ENCODE measurements around the gene CCDC12. TPM values are rescaled to one million over a fixed set of nuclear protein-coding genes. Genes with fewer than 3 reads are reported as not detected.
A peak's percentile ranks its signal among the peaks of the same experiment; 100 is the strongest.

CCDC12 gene
- total RNA-seq, 1 experiment from 2014 or later: 52.7 TPM

DNA sequence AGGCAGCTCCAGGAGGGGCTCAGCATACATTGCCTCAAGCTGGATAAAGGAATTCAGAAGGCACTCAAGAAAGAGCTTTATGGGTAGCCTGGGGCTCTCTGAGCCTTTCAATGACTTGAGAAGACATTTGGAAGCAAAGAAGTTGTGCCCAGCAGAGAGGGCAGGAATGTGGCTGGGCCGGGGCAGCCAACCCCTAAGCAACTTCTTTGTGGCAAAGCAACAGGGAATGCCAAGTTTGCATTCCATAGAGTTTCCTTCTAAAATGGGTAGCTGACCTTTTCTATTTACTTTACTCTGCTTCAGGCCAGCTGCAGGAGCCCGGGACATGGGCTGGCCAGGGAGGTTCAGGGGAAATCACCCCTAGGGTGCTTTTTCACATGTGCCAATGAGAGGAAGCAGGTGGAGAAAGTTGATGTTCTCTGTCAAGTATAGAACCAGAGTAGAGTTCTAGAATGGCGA is 45.6 kb downstream of the CCDC12 start:
- CTCF ChIA-PET: interaction anchor here (0.5 kb wide), 1 partner anchor 202 kb away, joined by 5 read pairs; no protein-coding TSS in a partner anchor
- Mint-ChIP-seq H3K27me3 (ENCODE audit: insufficient read depth, unreplicated experiment) (no peaks in the 10 kb centered on the region), H3K4me3 (ENCODE audit: unreplicated experiment) (no peak overlapping the region), H3K27ac (ENCODE audit: unreplicated experiment) (peak overlapping the region; percentile 81), H3K9me3 (ENCODE audit: unreplicated experiment) (no peaks in the 10 kb centered on the region), H3K4me1 (ENCODE audit: low read depth, unreplicated experiment) (peaks cover 39% of the 10 kb centered on the region), H3K36me3 (ENCODE audit: insufficient read depth, unreplicated experiment) (peaks cover 75% of the 10 kb centered on the region)
- Histone ChIP-seq H3K4me1 (peaks cover 60% of the 10 kb centered on the region), H3K27me3 (replicated peaks; ENCODE audit: control insufficient read depth, insufficient read depth, low read length) (no peaks in the 10 kb centered on the region), H3K9me3 (no peaks in the 10 kb centered on the region), H3K4me3 (ENCODE audit: low read depth, low read length) (no peak overlapping the region), H3K36me3 (ENCODE audit: control insufficient read depth, insufficient read depth, low read length) (peaks cover 10% of the 10 kb centered on the region)
- POLR2A ChIA-PET: interaction anchor here (0.7 kb wide), 1 partner anchor 46 kb away, joined by 5 read pairs; no protein-coding TSS in a partner anchor
- no TSS peak for BruUV-seq (replicated peaks)
- no peak for DNase-seq
- TF ChIP-seq, protein P1, sequence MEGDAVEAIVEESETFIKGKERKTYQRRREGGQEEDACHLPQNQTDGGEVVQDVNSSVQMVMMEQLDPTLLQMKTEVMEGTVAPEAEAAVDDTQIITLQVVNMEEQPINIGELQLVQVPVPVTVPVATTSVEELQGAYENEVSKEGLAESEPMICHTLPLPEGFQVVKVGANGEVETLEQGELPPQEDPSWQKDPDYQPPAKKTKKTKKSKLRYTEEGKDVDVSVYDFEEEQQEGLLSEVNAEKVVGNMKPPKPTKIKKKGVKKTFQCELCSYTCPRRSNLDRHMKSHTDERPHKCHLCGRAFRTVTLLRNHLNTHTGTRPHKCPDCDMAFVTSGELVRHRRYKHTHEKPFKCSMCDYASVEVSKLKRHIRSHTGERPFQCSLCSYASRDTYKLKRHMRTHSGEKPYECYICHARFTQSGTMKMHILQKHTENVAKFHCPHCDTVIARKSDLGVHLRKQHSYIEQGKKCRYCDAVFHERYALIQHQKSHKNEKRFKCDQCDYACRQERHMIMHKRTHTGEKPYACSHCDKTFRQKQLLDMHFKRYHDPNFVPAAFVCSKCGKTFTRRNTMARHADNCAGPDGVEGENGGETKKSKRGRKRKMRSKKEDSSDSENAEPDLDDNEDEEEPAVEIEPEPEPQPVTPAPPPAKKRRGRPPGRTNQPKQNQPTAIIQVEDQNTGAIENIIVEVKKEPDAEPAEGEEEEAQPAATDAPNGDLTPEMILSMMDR (IDR thresholded peaks at IDR 0.05; ENCODE audit: insufficient read depth in 1 of 2, low read depth in 1 of 2, low read length in 1 of 2, severe bottlenecking in 1 of 2, unreplicated experiment in 1 of 2): no peak
- intact Hi-C loops (cut with micrococcal nuclease; ENCODE audit: unreplicated experiment): no loop called here

DNA sequence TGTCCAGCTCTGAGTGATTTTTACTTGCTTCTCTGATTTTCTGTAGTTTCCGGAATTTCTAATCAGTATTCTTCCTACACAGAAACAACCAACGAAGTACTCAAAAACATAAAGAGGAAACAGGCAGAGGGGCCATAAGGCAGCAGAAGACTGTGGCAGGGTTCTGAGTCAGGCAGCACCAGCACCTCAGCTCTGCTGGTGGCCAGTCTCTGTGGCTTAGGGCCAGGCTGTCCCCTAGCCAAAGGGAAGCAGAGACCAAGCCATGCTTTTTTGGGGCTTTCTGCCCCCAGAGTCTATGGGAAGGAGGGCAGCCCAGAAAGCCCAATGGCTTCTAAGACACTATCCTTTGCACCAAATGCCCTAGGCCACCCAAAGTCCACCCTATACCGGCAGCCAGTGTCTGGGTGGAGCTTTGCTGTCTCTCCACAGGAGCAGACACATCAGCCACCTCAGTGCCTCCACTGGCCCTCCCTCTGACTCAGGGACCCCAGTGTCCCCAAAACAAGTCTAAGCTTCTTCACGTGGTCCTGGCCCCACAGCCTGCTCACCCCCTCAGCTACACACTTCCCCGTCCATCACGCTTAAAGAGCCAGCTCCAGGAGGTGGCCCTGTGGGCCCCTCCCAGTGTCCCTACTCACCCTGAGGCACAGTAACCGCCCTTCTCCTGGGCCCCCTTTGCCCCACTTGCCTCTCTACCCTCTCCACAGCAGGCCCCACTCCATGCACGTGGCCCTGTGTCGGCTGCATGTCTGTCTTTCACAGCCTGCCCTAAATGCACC is 46.2 kb downstream of the CCDC12 start:
- H3K4me3 Mint-ChIP-seq (ENCODE audit: unreplicated experiment): peak overlapping the region; percentile 18
- CTCF ChIA-PET: interaction anchor here (0.5 kb wide), 1 partner anchor 201 kb away, joined by 5 read pairs; no protein-coding TSS in a partner anchor
- no peak overlapping the region for H3K4me3 ChIP-seq (ENCODE audit: low read depth, low read length)
- no peaks in the 10 kb centered on the region for H3K27me3 ChIP-seq (replicated peaks; ENCODE audit: control insufficient read depth, insufficient read depth, low read length)
- H3K27ac Mint-ChIP-seq (ENCODE audit: unreplicated experiment): peak overlapping the region; percentile 81
- no peaks in the 10 kb centered on the region for H3K27me3 Mint-ChIP-seq (ENCODE audit: insufficient read depth, unreplicated experiment)
- intact Hi-C loops (cut with micrococcal nuclease; ENCODE audit: unreplicated experiment): no loop called here
- no peaks in the 10 kb centered on the region for H3K9me3 Mint-ChIP-seq (ENCODE audit: unreplicated experiment)
- H3K36me3 ChIP-seq (ENCODE audit: control insufficient read depth, insufficient read depth, low read length): peaks cover 10% of the 10 kb centered on the region
- BruUV-seq (replicated peaks): no TSS peak
- H3K4me1 ChIP-seq: peaks cover 54% of the 10 kb centered on the region
- H3K4me1 Mint-ChIP-seq (ENCODE audit: low read depth, unreplicated experiment): peaks cover 33% of the 10 kb centered on the region
- no peak for DNase-seq
- H3K9me3 ChIP-seq: no peaks in the 10 kb centered on the region
- TF ChIP-seq, protein P1 (IDR thresholded peaks at IDR 0.05; ENCODE audit: insufficient read depth in 1 of 2, low read depth in 1 of 2, low read length in 1 of 2, severe bottlenecking in 1 of 2, unreplicated experiment in 1 of 2): no peak
- POLR2A ChIA-PET: no interaction called here
- H3K36me3 Mint-ChIP-seq (ENCODE audit: insufficient read depth, unreplicated experiment): peaks cover 74% of the 10 kb centered on the region

DNA sequence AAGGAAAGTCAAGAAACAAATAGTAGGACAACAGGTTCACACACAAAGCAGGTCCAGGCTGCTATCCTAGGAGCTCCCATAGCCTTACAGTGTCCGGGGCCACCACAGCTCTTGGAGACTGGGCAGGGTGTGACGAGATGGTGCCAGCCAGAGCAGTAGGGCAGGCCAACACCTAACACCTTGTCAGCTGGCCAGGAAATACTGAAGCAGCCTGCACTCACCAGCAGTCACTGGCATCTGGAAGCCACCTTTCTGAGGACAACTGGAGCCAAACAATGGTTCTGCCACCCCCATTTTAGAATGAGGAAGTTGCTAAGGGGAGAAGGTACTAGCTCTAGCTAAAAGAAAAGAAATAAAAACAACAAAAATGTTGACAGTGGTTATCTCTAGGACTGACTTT is 47.2 kb downstream of the CCDC12 start:
- Histone ChIP-seq H3K4me1 (peaks cover 44% of the 10 kb centered on the region), H3K4me3 (ENCODE audit: low read depth, low read length) (no peak overlapping the region), H3K9me3 (no peaks in the 10 kb centered on the region), H3K36me3 (ENCODE audit: control insufficient read depth, insufficient read depth, low read length) (peaks cover 10% of the 10 kb centered on the region), H3K27me3 (replicated peaks; ENCODE audit: control insufficient read depth, insufficient read depth, low read length) (no peaks in the 10 kb centered on the region)
- ChIA-PET CTCF (no interaction called here), POLR2A (no interaction called here)
- DNase-seq: peak in 1 of 2 experiments; percentile 17
- no TSS peak for BruUV-seq (replicated peaks)
- no peaks in the 10 kb centered on the region for H3K9me3 Mint-ChIP-seq (ENCODE audit: unreplicated experiment)
- intact Hi-C loops (cut with micrococcal nuclease; ENCODE audit: unreplicated experiment): no loop called here
- H3K27me3 Mint-ChIP-seq (ENCODE audit: insufficient read depth, unreplicated experiment): no peaks in the 10 kb centered on the region
- peaks cover 65% of the 10 kb centered on the region for H3K36me3 Mint-ChIP-seq (ENCODE audit: insufficient read depth, unreplicated experiment)
- no peak overlapping the region for H3K27ac Mint-ChIP-seq (ENCODE audit: unreplicated experiment)
- H3K4me3 Mint-ChIP-seq (ENCODE audit: unreplicated experiment): no peak overlapping the region
- TF ChIP-seq, protein P1 (IDR thresholded peaks at IDR 0.05; ENCODE audit: insufficient read depth in 1 of 2, low read depth in 1 of 2, low read length in 1 of 2, severe bottlenecking in 1 of 2, unreplicated experiment in 1 of 2): no peak
- H3K4me1 Mint-ChIP-seq (ENCODE audit: low read depth, unreplicated experiment): peaks cover 29% of the 10 kb centered on the region
